ENCODE results near the gene AGBL1.

Gene AGBL1

DNA sequence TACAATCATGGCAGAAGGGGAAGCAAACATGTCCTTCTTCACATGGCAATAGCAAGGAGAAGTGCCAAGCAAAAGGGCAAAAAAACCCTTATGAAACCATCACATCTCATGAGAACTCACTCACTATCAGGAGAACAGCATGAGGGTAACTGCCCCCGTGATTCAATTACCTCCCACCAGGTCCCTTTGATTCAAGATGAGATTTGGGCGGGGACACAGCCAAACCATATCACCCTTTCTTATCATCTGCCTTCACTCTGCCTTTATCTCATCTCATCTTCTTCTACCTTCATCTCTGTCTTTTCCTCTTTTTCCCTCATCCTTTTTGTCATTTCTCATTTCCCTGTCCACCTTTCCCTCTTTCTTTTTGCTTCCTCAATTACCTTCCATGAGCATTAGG lies 149.6 kb downstream of the AGBL1 start:
- no peak overlapping the region for H3K4me3 ChIP-seq (ENCODE audit: low read depth, low read length)
- DNase-seq (ENCODE audit: low read depth): no peak

DNA sequence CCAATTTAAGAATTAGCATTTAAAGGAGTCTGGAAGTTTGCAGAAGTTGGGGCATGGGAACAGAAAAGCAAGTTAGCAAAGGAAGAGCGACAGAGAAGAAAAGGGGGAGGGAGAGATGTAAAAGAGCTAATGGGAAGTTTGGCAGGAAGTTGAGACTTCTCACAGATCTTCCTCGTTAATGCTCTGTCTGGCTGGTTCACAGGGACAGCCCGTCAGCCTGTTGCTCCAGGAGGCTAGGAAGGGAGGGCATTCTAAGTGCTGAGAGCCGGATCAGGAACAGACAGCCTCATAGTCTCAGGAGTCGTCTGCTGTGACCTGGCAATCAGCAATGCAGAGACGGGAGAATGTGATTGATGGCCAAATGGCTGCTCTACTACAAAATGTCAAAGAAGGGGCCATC lies 150.3 kb downstream of the AGBL1 start:
- no peak overlapping the region for H3K4me3 ChIP-seq (ENCODE audit: low read depth, low read length)
- DNase-seq (ENCODE audit: low read depth): no peak

DNA sequence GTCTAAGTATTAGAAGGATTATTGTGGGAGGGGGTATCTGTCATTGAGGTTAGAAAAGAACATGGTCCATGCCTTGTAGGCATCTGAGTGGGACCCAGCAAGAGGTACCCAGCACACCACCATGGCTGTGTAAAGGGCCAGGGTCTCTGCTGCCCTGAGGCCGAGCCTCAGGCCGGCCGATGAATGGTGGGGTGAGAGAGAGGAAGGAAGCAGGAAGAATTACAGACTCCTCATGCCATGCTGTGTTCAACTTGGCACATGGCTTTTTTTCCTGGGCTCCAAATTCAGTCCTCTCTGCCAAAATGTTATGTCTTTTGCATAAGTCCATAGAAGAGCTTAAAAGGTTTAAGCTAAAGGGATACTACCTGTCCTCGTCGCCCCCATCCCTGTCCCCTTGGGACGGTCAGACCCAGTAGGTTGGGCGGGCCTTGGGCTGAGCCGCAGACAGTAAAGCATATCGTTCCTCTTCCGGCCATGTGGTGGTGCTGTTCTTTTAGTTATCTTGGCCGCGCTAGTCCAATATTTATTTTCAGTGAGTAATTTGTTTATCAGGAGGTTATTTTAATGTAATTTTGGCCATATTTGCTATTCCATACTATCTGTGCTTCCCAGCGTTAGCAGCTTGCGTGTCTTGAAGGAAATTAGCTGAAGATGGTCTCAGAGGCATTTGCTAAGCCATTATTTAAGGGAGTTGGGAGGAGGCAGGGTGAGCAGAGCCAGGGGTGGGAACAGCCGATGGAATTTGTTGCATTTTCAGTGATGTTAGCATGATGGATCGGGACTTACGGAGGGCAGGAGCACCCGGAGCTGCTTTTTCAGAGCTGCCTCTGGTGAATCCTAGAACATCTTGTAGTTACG lies 152.4 kb downstream of the AGBL1 start:
- H3K4me3 ChIP-seq (ENCODE audit: low read depth, low read length): no peak overlapping the region
- DNase-seq (ENCODE audit: low read depth): peak; percentile 0

DNA sequence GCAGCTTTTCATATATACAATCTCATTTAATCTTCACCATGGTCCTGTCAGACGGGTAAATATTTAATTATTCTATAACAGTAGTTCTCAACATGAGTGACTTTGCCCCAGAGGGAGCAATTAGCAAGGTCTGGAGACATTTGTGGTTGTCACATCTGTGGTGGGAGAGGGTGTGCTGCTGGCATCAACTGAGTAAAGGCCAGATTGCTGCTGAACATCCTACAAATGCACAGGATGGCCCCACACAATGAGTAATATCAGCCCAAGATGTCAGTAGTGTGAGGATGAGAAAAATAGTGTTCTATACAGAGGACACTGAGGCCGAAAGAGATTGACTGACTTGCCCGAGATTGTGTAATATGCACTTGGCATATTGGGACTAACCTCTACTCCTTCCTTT lies 156.0 kb downstream of the AGBL1 start:
- DNase-seq (ENCODE audit: low read depth): no peak
- no peak overlapping the region for H3K4me3 ChIP-seq (ENCODE audit: low read depth, low read length)

DNA sequence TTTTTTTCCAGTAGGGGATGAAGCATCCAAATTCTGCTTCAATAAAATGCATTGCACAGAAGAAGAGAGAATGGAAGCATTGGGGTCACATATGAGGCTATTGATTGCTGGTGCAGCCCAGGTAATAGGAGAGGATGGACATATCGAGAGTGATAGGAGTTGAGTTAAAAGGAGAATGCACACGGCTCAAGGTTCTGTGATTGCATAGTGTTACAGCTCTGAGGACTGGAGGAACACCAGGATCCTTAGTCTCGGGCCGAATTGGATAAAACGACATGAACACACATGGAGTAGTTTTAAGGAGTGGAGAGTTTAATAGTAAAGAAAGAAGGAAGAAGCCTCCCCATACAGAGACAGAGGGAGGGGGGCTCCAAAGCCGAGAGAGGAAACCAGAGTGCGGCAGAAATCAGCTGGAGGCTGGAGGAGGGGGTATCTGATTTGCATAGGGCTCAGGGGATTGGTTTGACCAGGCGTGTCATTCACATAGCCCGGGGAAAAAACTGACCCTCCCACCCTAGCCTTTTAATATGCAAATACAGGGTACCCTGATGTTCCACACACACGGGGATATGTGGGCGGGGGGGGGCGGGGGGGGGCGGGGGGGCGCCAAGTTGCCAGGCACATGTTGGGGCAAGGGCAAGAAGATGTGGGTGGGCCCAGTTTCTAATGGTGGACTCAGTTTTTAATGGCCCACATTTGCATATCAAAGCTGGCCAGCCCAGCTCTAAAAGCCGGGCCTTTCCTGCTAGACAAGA lies 156.9 kb downstream of the AGBL1 start:
- H3K4me3 ChIP-seq (ENCODE audit: low read depth, low read length): no peak overlapping the region
- no peak for DNase-seq (ENCODE audit: low read depth)

DNA sequence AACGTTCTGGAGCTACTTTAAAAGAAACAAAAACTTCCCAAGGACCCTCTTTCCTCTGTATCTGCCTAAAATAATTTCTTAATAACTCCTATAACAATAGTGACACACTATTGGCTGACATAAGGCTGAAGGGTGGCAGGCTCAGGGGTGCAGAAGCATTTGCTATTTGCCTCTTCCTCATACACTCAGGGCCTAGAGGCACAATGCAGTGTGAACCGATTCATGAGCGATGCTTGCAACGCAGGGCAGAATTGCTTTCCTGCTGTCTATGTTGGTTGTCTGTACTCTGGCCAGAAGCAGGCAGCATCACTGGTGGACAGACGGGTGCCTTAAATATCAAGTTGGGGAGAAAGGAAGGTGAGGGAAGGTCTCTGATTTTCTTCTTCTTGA lies 157.4 kb downstream of the AGBL1 start:
- DNase-seq (ENCODE audit: low read depth): no peak
- no peak overlapping the region for H3K4me3 ChIP-seq (ENCODE audit: low read depth, low read length)

DNA sequence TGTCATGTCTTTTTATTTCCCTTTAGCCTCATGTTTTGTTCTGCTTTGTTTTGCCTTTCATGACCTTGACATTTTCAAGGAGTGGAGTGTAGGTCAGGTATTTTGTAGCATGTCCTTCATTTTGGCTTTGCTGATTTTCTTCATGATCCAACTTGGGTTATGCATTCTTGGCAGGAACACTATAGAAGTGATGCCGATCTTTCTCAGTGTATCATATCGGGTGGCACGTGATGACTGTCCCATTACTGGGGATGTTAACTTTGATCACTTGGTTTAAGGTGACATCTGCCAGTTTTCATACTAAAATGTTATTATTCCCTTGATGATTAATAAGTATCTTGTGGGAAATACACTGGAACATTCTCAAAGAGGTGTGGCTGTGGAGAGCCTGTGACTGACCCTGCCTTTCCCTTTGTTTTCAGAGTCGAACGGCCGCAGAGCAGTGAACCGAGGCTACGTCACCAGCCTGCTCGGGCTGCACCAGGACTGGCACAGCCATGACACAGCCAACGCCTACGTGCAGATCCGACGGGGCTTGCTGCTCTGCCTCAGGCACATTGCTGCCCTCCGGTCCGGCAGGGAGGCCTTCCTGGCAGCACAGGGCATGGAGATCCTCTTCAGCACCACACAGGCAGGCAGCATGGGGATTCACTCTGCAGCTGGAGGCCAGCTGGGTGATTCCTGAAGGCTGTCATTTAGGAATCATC lies 167.7 kb downstream of the AGBL1 start:
- no peak overlapping the region for H3K4me3 ChIP-seq (ENCODE audit: low read depth, low read length)
- no peak for DNase-seq (ENCODE audit: low read depth)

DNA sequence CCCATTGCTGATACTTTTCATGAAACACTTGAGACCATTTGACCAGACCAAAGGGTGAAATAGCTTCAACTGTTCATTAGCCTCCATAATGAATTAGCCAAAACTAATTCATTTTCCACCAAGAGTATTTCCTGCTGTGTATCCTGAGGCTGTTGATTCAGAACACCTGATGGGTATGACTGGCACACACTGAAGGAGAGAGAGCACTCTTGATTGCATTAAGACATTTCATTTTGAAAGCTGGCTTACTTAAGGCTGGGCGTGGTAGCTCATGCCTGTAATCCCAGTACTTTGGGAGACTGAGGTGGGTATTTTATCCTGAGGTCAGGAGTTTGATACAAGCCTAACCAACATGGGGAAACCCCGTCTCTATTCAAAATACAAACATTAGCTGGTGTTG lies 175.6 kb downstream of the AGBL1 start:
- H3K4me3 ChIP-seq (ENCODE audit: low read depth, low read length): no peak overlapping the region
- DNase-seq (ENCODE audit: low read depth): no peak

DNA sequence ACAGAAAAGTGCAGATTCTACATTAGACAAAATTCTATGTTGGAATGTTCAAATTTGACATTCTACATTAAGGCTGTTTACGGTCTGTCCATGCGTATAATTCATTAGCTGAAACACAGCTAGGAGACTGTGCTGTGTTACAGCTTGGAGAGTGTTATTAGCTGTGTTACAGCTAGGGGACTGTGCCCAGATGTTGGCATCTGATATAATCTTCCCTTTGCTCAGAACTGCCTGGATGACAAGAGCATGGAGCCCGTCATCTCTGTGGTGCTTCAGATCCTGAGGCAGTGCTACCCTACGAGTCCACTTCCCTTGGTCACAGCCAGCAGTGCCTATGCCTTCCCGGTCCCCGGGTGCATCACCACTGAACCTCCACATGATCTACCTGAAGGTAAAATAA lies 177.0 kb downstream of the AGBL1 start:
- DNase-seq (ENCODE audit: low read depth): no peak
- H3K4me3 ChIP-seq (ENCODE audit: low read depth, low read length): no peak overlapping the region

DNA sequence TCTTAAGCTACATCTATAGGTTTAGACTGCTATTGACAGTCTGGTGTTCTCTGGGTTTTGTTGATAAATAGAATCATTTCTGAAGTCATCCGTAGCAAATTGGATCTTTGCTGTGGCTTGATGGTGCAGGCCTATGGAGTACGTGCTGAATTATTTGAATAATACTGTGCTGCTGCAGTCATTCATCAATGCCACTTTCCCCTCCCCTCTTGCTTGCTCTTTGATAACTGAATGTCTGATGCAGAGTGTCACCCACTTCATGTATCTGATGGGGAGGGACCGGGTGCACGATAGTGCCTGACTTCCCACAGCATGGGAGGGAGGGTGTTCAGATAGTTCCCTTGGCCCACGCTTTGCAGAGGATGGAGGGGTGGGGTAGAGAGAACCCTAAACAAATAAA lies 179.9 kb downstream of the AGBL1 start:
- DNase-seq (ENCODE audit: low read depth): no peak

DNA sequence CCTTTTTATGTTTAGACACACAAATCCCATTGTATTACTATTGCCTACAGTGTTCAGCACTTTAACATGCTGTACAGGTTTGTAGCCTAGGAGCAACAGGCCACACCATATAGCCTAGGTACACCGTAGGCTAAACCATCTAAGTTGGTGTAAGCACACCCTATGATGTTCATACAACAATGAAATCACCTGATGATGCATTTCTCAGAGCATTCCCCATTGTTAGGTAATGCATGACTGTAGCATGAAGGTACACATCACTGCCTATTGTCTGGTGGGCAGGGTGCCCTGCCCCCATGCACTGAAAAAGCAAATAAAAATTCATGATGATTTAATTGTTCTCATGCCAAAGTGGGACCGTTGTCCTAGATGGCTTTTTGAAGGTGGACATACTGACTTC lies 183.6 kb downstream of the AGBL1 start:
- no peak for DNase-seq (ENCODE audit: low read depth)
- no peak overlapping the region for H3K4me3 ChIP-seq (ENCODE audit: low read depth, low read length)

More for the DNA sequence above, 179.9 kb downstream of the AGBL1 start:
- H3K4me3 ChIP-seq (ENCODE audit: low read depth, low read length): no peak overlapping the region

DNA sequence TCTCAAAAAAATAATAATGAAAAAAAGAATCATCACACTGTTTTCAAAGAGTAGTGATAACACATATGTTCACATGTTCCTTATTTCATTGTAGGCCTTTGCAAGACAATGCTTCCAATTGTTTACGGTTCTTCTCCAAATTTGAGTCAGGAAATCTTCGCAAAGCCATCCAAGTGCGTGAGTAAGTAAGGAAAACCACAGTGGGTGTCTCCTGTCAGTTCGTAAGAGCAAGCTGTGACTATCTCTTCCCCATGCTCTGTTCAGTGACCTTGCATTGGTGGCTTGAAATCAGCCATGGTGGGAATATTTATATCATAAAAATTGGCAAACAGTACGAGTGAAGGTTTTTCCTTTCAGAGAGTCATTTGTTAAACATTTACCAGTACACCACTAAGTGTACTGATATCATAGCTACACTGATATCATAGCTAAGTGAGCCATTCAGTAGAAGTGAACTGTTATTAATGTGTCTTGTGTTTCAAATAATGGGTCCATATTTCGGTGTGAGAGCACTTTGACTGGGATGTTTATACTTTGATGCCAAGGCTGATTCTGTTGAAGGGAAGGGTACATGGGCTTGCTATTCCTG lies 187.3 kb downstream of the AGBL1 start:
- no peak for DNase-seq (ENCODE audit: low read depth)
- no peak overlapping the region for H3K4me3 ChIP-seq (ENCODE audit: low read depth, low read length)

DNA sequence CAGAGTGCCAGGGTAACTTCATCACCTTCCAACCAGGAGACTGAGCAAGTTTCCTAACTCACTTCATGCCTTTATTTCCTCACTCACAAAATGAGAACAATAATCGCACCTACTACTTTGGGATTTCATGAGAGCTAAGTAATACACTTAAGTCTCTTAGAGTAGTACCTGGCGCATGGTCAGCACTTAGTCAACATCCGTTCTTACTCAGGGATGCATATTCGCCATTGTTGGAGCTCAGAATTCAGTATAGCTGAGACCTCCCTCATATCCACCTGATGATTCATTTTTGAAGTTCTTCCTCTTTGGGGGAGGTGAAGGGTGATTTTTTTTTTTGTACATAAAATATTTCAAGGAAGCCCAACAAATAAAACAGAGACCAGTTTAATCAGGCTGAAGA lies 188.2 kb downstream of the AGBL1 start:
- DNase-seq (ENCODE audit: low read depth): no peak

DNA sequence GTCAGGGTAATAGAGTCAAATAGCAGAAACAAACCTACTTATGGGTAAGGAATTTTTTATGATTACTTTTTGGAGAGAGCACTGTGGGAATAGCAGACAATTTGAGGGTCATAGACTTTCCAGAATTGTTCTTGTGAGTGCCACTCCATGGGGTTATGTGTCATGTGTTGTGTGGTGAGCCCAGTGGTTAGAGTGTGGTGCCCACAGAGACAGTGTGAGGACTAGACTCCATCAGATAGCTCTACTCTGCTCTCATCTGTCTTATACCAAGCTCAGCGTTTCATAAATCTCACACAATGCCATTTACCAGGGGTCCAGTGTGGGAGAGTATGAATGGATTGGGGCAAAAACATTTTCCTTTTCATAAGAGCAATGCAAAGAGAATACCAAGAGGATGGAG lies 188.9 kb downstream of the AGBL1 start:
- no peak for DNase-seq (ENCODE audit: low read depth)
- H3K4me3 ChIP-seq (ENCODE audit: low read depth, low read length): no peak overlapping the region

More for the DNA sequence above, 188.2 kb downstream of the AGBL1 start:
- H3K4me3 ChIP-seq (ENCODE audit: low read depth, low read length): no peak overlapping the region

DNA sequence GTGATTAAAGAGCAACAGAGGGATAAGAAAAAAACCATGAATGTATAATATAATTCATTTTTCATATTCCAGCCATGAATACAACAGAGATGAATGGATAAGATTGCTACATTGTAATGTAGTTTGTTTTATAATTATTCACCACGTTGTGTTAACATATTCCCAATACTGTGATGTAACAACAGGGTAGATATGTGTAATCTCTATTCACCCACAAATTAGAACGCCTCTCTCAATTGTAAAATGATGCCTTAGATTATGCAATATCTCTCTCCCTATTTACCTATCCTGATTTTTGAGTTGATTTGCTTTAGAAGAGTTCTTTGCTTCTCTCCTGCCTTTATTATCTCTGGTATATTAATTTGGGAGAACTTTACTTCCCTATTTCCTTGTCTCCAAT lies 193.6 kb downstream of the AGBL1 start:
- DNase-seq (ENCODE audit: low read depth): no peak
- H3K4me3 ChIP-seq (ENCODE audit: low read depth, low read length): no peak overlapping the region

DNA sequence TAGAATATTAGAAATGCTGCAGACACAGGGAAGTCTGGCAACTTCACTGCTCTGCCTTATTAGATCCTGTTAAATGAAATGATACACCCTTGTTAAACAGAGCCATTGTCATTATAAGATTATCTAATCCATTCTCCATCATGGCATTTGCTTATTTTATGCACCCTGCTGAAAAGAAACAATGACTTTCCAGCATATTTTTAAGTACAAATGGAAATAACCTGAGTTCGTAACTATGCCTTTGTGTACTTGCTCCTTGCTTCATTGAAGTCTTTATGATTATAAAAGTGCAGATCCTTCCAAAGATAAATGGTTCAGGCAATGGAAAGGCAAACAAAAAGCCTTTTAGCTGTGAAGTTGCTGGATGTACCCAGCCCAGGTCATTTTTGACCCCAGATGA lies 195.7 kb downstream of the AGBL1 start:
- DNase-seq (ENCODE audit: low read depth): no peak
- no peak overlapping the region for H3K4me3 ChIP-seq (ENCODE audit: low read depth, low read length)

DNA sequence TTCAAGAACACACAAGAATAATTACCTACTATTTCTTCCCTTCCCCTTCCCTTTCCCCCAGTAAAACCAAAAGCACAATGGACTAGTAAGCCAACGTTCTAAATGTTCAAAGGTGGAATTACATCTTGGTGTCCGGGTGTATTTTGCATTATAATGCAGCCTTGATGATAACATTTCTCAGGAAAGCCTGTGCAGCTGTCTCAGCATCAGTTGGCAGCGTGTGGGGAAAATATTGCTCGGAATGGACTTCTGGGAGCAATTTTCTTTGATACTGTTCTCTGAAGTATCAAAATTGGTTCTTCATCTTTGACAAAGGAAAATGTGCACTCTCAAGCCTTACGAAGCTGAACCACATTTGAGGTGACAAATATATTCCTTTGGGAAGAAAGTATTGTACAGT lies 198.9 kb downstream of the AGBL1 start:
- no peak overlapping the region for H3K4me3 ChIP-seq (ENCODE audit: low read depth, low read length)
- no peak for DNase-seq (ENCODE audit: low read depth)

DNA sequence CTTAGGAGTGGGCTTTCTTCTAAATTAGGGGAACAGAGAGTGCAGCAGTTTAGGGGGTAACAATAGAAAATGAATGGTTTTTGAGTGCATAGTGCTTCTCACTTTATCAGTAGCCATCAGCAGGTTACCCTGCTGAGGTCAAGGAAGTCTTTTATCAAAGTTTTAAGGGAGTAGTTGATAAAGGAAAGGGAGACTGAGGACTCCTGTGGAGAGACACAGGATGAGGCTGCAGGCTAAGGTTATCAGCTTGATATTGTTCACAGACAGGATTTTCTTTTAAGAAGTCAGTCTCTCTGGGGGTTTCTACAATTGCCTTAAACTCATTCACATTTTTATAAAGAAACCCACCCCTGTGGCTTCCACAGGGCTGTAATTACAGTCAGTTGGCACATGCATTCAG lies 205.0 kb downstream of the AGBL1 start:
- no peak for DNase-seq (ENCODE audit: low read depth)
- no peak overlapping the region for H3K4me3 ChIP-seq (ENCODE audit: low read depth, low read length)

DNA sequence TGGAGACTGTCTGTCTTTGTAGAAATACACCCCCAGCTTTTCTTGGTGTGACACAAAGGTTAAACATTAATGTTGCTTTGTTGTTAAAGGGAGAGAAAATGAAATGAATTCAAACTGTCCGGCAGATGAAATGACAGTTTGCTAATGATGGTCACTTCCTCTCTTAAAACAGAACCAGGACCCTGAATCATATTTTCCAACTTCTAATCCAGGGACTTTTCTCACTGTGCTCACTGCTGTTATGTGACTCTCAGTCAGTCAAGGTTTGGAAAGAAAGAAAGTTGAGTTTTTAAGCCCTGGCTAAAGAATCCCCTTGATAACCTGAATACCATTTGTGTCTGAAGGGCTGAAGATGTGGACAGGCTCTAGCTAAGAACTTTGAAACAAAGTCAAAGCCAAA lies 215.8 kb downstream of the AGBL1 start:
- no peak for DNase-seq (ENCODE audit: low read depth)
- no peak overlapping the region for H3K4me3 ChIP-seq (ENCODE audit: low read depth, low read length)

DNA sequence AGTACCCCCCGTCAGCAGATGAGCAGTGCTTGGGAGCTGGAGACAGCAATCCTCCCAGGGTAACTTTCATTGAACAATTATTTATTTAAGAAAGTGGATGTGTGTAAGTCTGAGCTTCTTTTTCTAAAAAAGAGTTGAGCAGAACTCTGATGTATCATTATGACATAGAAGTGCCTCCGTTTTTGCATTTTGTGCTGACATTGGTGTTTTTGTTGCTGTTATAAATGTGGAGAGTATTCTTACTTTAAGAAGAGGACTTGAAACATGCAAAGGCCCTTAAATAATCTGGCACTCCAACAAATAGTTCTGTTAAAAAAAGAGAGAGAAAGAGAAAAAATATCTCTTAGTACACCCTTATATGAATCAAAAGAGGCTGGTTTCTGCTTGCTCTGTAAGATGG lies 217.1 kb downstream of the AGBL1 start:
- no peak overlapping the region for H3K4me3 ChIP-seq (ENCODE audit: low read depth, low read length)
- no peak for DNase-seq (ENCODE audit: low read depth)
